Measurements from ENCODE around the gene TRAPPC8. TPM values are rescaled to one million over a fixed set of nuclear protein-coding genes. Genes with fewer than 3 reads are reported as not detected.
"Not testable (repeated sequence)": the region's sequence is repeated elsewhere in the genome, so short reads cannot be mapped to it uniquely, and the experiment has no call there.

Gene TRAPPC8
- total and polyA plus RNA-seq, 4 donors = 12.4 to 73.5 (median 35.8) TPM

GRCh38 chr18:31830686-31831085 is 112.2 kb downstream of the TRAPPC8 start:
- Histone ChIP-seq H3K27me3 (ENCODE audit: control insufficient read depth in 3 of 3, insufficient read depth in 3 of 3, low read length in 2 of 3) (no peaks in the 10 kb centered on the region), H3K27ac (ENCODE audit: low read depth in 1 of 2, low read length in 1 of 2) (no peak overlapping the region), H3K4me1 (ENCODE audit: control insufficient read depth in 5 of 5, insufficient read depth in 5 of 5, low read length in 5 of 5) (no peaks in the 10 kb centered on the region), H3K4me3 (no peak overlapping the region), H3K9ac (ENCODE audit: insufficient read depth in 1 of 2, low read length in 2 of 2) (no peak overlapping the region), H3K9me3 (ENCODE audit: control insufficient read depth in 4 of 4, insufficient read depth in 3 of 4, low read length in 3 of 4) (no peaks in the 10 kb centered on the region), H3K36me3 (ENCODE audit: control insufficient read depth in 4 of 4, insufficient read depth in 4 of 4, low read length in 4 of 4) (peaks cover 4 to 16% (median 12%) of the 10 kb centered on the region in 4 donors)
- DNase-seq (no peak), ATAC-seq (ENCODE audit: insufficient read depth, low FRiP score) (no peak)
- 93 to 98% methylated on average over 3 of the region's 3 CpGs for WGBS, 2 donors
- TF ChIP-seq, protein P1, sequence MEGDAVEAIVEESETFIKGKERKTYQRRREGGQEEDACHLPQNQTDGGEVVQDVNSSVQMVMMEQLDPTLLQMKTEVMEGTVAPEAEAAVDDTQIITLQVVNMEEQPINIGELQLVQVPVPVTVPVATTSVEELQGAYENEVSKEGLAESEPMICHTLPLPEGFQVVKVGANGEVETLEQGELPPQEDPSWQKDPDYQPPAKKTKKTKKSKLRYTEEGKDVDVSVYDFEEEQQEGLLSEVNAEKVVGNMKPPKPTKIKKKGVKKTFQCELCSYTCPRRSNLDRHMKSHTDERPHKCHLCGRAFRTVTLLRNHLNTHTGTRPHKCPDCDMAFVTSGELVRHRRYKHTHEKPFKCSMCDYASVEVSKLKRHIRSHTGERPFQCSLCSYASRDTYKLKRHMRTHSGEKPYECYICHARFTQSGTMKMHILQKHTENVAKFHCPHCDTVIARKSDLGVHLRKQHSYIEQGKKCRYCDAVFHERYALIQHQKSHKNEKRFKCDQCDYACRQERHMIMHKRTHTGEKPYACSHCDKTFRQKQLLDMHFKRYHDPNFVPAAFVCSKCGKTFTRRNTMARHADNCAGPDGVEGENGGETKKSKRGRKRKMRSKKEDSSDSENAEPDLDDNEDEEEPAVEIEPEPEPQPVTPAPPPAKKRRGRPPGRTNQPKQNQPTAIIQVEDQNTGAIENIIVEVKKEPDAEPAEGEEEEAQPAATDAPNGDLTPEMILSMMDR (IDR thresholded peaks at IDR 0.05; ENCODE audit: control extremely low read depth, extremely low read depth) = no peak

- Histone ChIP-seq H3K27me3 (ENCODE audit: control insufficient read depth in 3 of 3, insufficient read depth in 3 of 3, low read length in 2 of 3) (no peaks in the 10 kb centered on the region), H3K36me3 (ENCODE audit: control insufficient read depth in 4 of 4, insufficient read depth in 4 of 4, low read length in 4 of 4) (peaks cover 4 to 12% (median 5%) of the 10 kb centered on the region in 4 donors), H3K27ac (ENCODE audit: low read depth in 1 of 2, low read length in 1 of 2) (no peak overlapping the region), H3K9ac (ENCODE audit: insufficient read depth in 1 of 2, low read length in 2 of 2) (no peak overlapping the region), H3K4me3 (no peak overlapping the region), H3K9me3 (ENCODE audit: control insufficient read depth in 4 of 4, insufficient read depth in 3 of 4, low read length in 3 of 4) (no peaks in the 10 kb centered on the region), H3K4me1 (ENCODE audit: control insufficient read depth in 5 of 5, insufficient read depth in 5 of 5, low read length in 5 of 5) (no peaks in the 10 kb centered on the region)
- no peak for ATAC-seq (ENCODE audit: insufficient read depth, low FRiP score)
- no peak for DNase-seq
- WGBS, 2 donors = 89 to 91% methylated on average over 10 of the region's 10 CpGs
- TF ChIP-seq, protein P1 (IDR thresholded peaks at IDR 0.05; ENCODE audit: control extremely low read depth, extremely low read depth) = no peak
Observed at GRCh38 chr18:31828613-31829012, 114.3 kb downstream of the TRAPPC8 start.

DNA sequence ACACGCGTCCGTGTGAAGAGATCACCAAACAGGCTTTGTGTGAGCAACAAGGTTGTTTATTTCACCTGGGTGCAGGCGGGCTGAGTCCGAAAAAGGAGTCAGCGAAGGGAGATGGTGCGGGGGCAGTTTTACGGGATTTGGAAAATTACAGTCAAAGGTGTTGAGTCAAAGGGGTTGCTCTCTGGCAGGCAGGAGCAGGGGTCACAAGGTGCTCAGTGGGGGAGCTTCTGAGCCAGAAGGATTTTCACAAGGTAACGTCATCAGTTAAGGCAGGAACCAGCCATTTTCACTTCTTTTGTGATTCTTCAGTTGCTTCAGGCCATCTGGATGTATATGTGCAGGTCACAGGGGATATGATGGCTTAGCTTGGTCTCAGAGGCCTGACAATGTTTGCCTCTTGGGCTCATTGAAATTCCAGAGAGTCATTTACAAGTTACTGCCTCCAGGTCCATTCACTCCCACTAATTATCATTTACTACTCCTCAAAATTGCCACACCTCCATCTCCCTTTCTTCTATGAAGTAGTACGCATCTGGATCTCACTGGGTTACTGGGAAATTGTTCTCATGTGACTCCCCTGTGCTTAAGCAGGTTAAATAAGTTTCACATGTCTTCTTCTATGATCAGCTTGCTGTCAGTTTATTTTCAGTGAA is 116.1 kb downstream of the TRAPPC8 start:
- H3K36me3 ChIP-seq (ENCODE audit: control insufficient read depth in 4 of 4, insufficient read depth in 4 of 4, low read length in 4 of 4); H3K4me1 ChIP-seq (ENCODE audit: control insufficient read depth in 5 of 5, insufficient read depth in 5 of 5, low read length in 5 of 5); ATAC-seq (ENCODE audit: insufficient read depth, low FRiP score); H3K4me3 ChIP-seq; H3K9me3 ChIP-seq (ENCODE audit: control insufficient read depth in 4 of 4, insufficient read depth in 3 of 4, low read length in 3 of 4); DNase-seq; H3K27ac ChIP-seq (ENCODE audit: low read depth in 1 of 2, low read length in 1 of 2); H3K27me3 ChIP-seq (ENCODE audit: control insufficient read depth in 3 of 3, insufficient read depth in 3 of 3, low read length in 2 of 3); H3K9ac ChIP-seq (ENCODE audit: insufficient read depth in 1 of 2, low read length in 2 of 2): not testable (repeated sequence)
- WGBS, 2 donors = 95 to 96% methylated on average over 10 of the region's 10 CpGs

- ATAC-seq (ENCODE audit: insufficient read depth, low FRiP score) (no peak), DNase-seq (no peak)
- no peak overlapping the region for H3K27ac ChIP-seq (ENCODE audit: low read depth in 1 of 2, low read length in 1 of 2)
- no peak overlapping the region for H3K4me3 ChIP-seq
- H3K36me3 ChIP-seq (ENCODE audit: control insufficient read depth in 4 of 4, insufficient read depth in 4 of 4, low read length in 4 of 4) = peaks cover 0 to 7% (median 3%) of the 10 kb centered on the region in 4 donors
- WGBS, 2 donors = 62 to 71% methylated on average over 3 of the region's 3 CpGs
- H3K9ac ChIP-seq (ENCODE audit: insufficient read depth in 1 of 2, low read length in 2 of 2) = no peak overlapping the region
- no peaks in the 10 kb centered on the region for H3K27me3 ChIP-seq (ENCODE audit: control insufficient read depth in 3 of 3, insufficient read depth in 3 of 3, low read length in 2 of 3)
- no peaks in the 10 kb centered on the region for H3K4me1 ChIP-seq (ENCODE audit: control insufficient read depth in 5 of 5, insufficient read depth in 5 of 5, low read length in 5 of 5)
- no peaks in the 10 kb centered on the region for H3K9me3 ChIP-seq (ENCODE audit: control insufficient read depth in 4 of 4, insufficient read depth in 3 of 4, low read length in 3 of 4)
- TF ChIP-seq, protein P1 (IDR thresholded peaks at IDR 0.05; ENCODE audit: control extremely low read depth, extremely low read depth) = no peak
Observed at GRCh38 chr18:31825772-31826171, 117.2 kb downstream of the TRAPPC8 start.
